Medulla oblongata (tissue), 1 donor: Measurements from ENCODE around the gene DCUN1D1.
A peak's percentile ranks its signal among the peaks of the same experiment; 100 is the strongest.

Experiments
- DNase-seq: peaks from one replicate; pipeline ENCODE4 v3.0.0-alpha.2; 2015; ENCODE audit errors: extremely low spot score

DCUN1D1 gene

GRCh38 chr3:182936239-182936917 is 44.0 kb downstream of the DCUN1D1 start:
- DNase-seq, result no peak

GRCh38 chr3:182935803-182936202 is 44.5 kb downstream of the DCUN1D1 start:
- DNase-seq, result no peak

DNA sequence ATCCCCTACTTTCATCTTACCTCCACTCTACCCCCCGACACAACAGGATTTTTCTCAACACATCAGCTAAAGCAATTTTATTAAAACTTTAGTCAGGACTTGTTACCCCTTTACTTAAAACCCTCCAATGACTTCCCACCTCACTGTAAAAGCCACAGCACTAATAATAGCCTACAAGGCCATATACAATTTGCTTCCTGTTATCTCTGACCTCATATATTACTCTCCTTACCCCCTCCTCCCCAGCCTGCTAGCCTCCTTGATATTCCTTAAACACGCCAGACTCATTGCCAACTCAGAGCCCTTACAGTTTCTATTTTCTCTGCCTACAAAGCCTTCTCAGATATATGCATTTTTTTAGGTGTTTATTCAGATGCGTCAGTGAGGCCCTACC is 54.4 kb downstream of the DCUN1D1 start:
- no peak for DNase-seq

GRCh38 chr3:182925330-182925943 is 54.9 kb downstream of the DCUN1D1 start:
- DNase-seq, result no peak

DNA sequence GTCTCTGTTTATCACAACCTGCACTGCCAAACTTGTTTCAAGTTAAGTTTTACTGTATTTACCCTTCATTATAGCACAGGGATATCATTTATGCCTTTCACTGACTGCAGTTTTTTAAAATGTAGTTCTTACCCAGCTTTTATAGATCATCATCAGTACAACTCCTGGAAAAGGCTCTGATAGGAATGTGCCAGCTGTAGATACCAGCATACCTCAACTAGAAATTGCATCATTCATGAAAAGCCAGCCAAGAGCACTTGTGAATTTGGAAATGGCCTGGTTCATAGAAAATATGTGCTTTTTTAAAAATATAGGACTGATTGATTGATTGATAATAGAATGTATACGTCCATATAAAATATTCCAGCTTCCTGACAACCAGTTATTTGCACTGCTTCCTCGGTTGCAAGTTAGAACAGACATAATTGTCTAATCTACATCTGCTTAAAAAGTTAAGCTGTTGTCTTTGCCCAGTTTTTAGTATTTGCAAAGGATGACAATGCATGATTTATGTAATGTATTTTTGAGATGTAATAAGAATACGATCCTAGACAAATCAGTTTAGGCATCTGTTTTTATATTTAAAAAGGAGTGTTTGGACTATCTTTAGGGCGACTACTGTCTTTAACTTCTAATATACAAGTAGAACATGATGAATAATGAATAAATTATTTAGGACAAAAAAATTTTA is 58.5 kb downstream of the DCUN1D1 start:
- no peak for DNase-seq

GRCh38 chr3:182920515-182921084 is 59.7 kb downstream of the DCUN1D1 start:
- no peak for DNase-seq

- DNase-seq, result no peak
Observed at GRCh38 chr3:182919866-182920357, 60.4 kb downstream of the DCUN1D1 start.

GRCh38 chr3:182917134-182917533 is 63.2 kb downstream of the DCUN1D1 start:
- DNase-seq, result no peak

- DNase-seq, result no peak
Observed at GRCh38 chr3:182914341-182914740, 66.0 kb downstream of the DCUN1D1 start.

GRCh38 chr3:182913889-182914288 is 66.4 kb downstream of the DCUN1D1 start:
- no peak for DNase-seq

GRCh38 chr3:182912474-182912873 is 67.9 kb downstream of the DCUN1D1 start:
- DNase-seq, result peak; percentile 62

DNA sequence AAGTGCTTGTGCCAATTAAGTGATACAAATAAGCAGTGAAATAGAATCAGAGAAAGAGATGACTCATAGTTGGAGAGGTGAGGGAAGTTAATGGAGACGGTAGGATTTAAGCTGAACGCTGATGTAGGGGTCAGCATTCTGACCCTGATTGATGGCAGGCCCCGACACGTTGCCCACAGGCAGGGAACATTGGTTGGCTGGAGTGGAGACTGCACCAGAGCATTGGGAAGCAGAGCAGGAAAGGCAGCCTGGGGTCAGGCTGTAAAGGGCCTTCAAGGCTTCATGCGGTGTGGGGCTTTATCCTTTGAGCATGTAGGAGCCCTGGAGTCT is 68.6 kb downstream of the DCUN1D1 start:
- DNase-seq, result no peak

DNA sequence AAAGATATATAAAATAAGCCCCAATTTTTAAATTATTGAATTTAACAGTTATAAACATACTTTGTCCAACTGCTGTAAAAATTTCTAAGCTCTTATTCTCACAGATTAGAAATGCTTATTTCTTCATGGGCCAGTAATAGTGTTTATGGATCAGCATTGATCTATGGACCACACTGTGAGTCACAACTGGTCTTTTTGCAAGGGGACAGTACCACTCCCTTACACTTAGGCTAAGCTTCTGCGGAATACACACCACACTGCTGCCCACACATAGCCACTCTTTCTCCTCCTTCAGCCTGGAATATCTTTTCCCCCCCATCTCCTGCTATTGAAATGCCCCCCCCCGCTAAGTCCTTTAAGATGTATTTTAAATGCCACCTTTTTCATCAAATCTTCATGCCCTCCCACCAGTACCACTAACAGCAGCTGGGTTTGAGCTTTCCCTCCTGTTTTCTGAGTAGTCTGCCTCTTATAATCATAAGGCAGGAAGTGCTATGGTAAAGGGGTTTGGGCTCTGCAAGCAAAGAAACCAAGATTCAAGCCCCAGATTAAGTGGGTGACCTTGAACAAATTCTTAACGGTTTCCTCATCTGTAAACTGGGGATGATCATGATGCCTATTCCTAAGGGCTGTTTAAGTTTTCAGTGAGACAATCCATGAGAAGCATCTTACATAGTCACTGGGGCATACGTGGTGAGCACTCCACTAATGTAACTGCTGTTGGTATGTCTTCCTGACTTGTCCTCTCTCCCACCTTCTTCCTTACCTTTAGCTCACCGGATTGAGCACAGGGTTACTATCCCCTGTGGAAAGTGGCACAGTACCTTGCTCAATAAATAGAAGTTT is 69.2 kb downstream of the DCUN1D1 start:
- DNase-seq, result no peak

DNA sequence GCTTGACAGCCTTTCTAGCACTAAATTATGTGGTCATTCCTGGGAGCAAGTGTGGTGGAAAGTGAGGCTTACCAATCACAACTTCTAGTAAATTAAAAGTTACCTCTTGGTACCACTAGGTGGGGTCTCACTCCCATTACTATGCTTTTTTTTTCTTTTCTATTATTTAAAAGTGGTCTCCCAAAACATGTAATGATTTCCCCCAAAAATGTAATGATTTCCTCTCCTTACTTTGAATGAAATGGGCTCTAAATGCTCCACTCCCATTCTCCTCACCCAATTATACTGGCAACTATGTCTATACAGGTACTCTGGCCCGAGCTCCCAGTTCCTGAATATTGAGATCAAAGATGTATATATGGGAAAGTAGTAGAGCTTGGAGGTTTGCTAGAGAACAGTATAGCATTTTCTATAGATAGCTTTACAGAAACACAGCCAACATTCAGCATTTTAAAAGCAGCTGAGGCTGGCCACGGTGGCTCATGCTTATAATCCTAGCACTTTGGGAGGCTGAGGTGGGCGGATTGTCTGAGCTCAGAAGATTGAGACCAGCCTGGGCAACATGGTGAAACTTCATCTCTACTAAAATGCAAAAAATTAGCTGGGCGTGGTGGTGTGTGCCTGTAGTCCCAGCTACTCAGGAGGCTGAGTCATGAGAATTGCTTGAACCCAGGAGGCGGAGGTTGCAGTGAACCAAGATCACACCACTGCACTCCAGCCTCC is 70.9 kb downstream of the DCUN1D1 start:
- no peak for DNase-seq

GRCh38 chr3:182908471-182908870 is 71.9 kb downstream of the DCUN1D1 start:
- no peak for DNase-seq

DNA sequence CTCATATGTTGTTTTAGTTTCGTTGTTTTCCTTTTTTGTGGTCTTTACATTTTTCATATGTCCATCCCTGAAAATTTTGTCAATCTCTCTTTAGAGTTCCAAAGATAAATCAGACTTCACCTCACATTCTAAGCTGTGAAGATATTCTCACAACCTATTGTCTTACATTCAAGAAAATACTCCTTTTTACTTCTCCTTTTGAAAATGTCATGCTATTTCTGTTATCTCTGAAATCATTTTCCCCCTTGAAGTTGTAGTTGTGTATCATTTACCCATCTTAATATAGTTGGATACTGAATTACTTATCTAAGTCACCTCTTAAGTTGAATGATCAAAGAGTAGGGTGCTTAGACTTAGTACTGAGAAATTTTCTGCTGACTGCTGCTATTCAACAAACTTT is 74.3 kb downstream of the DCUN1D1 start:
- DNase-seq, result no peak

DNA sequence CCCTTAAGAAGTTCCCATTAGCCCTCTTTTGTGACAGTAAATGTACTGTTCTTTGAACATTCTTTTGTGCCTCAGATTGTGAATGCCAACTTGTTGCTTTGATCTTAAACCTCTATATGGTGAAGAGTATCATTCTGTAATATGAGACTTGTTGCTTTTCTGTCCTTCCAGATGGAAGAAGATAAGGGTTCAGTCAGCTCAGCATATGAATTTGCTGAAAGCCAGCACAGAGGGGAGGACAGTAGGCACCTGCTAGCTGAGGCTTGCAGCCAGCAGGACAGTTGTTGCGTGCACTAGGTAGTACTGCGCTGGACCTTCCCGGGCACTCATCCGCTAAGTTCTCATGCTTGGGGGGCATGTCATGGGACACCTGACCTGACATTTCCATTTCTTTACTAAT is 74.7 kb downstream of the DCUN1D1 start:
- no peak for DNase-seq

DNA sequence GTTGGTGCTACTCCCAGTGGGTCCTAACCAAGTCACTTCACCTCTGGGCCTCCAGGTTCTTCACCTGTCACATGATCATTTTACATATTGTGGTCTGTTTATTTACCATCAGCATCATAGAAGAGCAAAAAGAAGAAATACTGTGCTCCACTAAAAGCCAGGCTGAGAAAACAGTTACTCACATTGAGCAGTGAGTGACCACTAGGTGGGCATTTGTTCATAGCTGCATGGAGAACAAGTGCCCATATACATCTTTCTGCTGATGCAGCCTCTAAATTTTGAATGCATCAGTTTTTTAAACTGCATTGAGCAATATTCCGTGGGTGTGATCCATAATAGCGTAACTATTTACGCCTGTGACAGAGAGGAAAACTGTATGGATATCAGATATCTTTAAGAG is 76.2 kb downstream of the DCUN1D1 start:
- DNase-seq, result no peak

DNA sequence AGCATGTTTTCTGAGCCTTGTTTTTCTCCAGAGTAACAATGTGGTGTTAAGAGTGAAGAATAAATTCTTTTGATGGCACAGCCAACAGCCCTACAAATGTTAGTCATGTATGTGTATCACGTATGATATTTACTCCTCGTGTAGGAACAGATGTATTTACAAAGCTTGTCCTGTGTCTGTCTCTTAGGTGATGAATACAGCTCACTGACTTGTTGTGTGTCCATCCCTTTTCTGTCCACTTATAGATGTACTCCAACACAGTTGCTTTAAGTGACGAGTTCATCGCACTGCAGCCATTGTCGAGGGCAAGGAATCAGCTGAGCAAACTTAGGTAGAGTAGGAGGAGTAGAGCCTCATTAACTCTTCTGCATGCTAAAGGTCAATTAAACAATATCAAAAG is 78.1 kb downstream of the DCUN1D1 start:
- DNase-seq, result peak; percentile 38

DNA sequence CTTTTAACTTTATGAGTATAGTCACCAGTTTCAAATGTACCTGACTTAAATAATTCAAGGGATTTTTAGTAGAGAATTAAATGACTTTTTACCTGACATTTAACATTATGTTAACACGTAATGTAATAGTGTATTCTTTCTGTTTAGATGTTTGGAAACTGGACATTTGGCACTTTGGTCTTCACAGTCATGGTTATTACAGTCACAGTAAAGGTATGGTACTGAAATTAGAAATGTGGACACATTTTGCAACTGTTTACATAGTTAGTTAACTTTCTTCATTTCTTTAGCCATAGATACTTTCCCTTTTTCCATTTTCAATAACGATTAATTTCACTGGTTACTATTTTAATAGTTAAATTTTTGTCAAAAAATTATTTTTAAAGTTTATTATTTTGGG is 83.8 kb downstream of the DCUN1D1 start:
- DNase-seq, result no peak

DNA sequence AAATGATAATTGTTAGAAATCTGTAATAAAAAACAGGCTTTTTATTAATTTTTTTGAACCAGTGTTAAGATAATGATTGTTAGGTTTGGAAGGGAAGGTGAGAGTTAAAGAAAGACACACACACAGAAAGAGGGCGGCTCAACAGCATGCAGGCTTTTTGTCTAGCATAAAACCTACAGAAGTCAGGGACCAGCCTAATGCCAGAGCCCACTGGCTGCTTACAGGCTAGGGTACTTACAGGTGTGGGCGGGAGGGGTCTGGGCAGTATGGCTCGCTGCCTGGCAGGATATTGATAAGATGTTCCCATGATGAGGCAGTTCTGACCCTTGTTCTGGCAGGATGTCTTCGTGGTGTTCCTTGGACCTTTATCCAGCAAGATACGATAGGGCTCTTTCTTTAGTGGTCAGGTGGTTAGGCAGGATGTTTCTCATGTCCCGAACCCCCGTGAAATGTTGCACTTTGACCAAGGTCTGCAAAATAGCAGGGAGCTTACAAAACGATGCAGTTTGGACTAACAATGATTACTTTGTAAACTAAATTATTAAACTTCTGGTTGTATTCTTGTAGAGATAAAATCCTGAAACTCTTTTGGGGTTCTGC is 84.7 kb downstream of the DCUN1D1 start:
- DNase-seq, result no peak
